Stimulated activated CD8-positive, alpha-beta memory T cell treated with anti-CD3 and anti-CD28 coated beads, Interleukin-7, amount 100 ng/mL, for 48 hours (primary cell): Measurements from ENCODE around the gene BTNL2.

Experiments
- DNase-seq, 2 donors: peaks; one replicate each; pipeline ENCODE4 v3.0.0-alpha.2; 2020; ENCODE audit warnings: low read depth in 1 of 2; ENCODE audit errors: extremely low read depth in 1 of 2

The BTNL2 gene

GRCh38 chr6:32416036-32416435, 9.1 kb upstream of the BTNL2 start:
- no peak for DNase-seq

DNA sequence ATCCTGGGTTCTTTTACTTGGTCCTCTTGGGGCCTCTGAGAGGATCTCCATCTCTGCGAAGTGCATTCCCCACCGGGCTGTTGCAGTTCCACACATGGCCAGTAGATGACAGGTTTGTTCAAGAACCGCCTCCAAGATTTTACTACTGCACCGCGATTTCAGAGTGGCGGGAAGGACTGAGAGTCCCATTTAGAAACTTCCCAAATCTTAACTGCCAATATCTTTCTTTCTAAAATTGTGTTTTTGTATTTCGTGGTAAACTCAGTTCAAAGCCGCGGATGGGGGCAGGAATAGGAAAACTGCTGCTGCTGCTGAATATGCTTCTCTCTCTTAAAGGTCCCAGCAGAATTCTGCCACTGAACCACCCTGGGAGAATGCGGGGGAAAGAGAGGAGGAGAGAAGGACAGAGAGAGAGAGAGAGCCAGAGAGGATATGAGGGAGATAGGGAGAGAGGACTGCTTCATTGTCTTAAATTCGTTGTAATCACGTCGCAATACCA, 8.6 kb upstream of the BTNL2 start:
- DNase-seq: peak; percentile 35 to 56

DNA sequence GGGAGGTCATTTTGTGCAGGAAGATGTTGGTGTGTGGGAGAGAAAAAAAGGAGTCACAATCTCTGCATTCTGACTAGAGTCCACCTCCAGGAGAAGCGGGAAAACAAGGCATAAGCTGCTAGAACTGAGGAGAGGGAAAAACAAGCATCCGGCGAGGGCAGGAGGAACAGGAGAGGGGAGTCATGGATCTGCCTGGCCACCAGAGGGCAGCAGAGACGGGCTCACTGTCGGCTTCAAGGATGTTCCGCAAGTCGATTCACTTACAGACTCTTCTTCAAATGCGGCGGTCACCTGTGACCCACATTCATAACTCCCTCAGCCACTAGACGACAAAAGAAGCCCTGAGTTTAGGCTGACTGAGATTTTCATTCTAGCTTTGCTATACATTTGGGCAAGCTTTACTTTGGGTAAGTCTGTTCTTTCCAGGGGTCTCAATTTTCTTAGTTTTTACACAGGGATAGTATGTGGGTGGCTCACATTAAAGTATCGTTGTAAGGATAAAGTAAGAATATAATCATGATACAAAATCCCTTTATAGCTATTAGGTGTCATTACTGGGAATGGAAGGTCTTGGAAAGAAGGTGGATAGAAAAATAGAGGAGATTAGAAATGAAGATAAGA, 6.6 kb upstream of the BTNL2 start:
- DNase-seq: peak; percentile 51 to 58

GRCh38 chr6:32411566-32412327, 4.8 kb upstream of the BTNL2 start:
- DNase-seq: no peak

DNA sequence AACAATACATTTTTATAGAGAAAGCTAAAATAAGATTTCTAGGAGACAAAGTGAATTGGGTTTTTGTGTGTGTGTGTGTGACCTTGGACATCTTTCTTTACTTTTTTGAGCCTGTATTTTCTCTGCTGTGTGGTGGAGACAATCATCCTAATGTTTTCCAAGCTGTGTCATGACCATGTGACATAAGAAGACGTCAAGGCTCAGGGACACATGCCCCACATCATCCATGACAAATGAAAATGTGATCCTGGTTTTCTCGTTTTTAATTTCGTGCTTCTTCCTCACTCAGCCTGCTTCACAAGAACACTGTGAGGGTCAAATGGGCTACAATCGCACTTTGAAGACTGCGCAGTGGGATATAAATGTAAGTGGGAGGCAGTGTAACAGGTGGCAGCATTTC, 3.9 kb upstream of the BTNL2 start:
- DNase-seq: no peak

DNA sequence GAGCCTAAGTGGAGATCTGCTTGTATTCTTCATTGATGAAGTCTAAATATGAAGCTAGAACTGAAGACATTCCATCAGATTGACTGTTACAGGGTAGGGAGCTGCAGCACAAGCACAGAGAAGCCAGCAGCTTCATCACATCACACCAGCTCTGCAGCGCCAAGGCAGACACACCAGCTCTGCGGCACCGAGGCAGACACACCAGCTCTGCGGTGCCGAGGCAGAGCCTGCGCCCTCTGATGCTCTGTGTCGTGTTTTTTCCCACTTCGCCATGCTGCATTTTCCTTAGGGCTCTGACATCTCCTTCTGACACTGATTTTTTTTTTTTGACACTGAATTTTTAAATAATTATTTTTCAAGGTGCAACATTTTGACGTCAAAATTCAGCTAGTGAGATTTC, 784 bp downstream of the BTNL2 start:
- DNase-seq: no peak

DNA sequence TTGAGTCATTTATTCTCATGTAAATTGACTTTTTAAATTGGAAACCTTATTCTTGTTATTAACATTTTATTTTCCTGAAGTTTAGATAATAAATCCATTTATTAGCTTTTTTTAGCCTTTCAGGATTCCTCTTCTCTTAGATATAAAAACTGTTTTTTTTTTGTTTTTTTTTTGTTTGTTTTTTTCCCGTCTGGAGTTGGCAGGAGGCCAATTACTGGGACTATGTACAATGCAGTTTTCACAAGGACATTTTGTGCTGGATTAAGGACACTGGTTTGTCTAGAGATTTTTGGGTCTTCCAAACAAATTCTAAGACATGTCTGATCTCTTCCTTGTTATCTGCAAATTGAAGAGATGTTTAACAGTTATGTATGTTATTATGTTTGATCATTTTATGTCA, 1.3 kb downstream of the BTNL2 start:
- DNase-seq: no peak

- DNase-seq: no peak
Measured at GRCh38 chr6:32402812-32403211, 4.2 kb downstream of the BTNL2 start.

DNA sequence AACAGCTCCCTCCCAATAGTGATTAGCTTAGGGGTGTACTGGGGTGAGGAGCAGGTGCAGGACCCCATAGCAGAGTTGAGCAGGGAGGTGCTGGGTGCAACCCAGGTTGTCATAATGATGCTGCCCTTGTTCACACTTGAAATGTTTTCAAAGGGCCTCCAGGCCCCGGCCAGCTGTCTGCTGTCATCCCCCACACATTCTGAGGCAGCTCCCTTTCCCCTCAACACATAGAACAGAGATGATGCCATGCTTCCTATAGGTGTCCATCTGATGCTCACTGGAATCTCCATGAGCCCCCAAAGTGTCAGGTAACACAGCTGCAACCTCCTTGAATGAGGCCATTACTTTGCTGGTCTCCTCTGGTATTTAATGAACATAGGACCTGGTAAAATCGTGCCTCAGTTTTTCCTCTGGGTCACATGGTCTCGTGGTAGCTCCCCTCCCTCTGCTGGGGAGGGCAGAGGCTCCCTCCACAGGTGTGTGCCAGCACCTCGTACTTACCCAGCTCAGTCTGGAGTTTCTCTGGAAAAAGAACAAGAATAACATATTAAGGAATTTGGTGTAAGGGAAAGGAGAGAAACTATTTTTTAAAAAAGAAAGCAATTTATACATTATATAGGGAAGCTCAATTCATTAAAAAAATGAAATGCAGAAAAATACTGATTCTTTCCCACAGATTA, 5.6 kb downstream of the BTNL2 start:
- DNase-seq: no peak

GRCh38 chr6:32397252-32397920, 9.6 kb downstream of the BTNL2 start:
- DNase-seq: no peak

DNA sequence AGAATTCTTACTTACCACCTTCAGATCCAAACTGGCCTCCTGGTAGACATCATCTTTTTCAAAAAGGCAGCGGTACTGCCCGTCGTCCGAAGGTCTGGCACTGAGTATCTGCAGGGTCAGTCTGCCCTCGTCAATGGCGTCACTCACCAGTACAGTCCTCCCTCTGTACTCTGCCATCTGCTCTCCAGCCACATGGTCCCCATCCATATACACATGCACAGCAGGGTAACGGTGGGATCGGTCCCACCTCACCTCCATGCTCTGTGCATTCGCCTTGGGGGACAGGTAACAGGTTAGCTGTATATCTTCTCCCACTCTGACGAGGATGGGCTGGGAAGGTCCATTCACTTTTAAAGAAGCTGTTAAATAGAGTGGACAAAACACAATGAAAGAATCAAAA, 11.0 kb downstream of the BTNL2 start:
- no peak for DNase-seq

GRCh38 chr6:32393665-32394420, 13.1 kb downstream of the BTNL2 start:
- DNase-seq: no peak

GRCh38 chr6:32391505-32391904, 15.5 kb downstream of the BTNL2 start:
- DNase-seq: no peak

DNA sequence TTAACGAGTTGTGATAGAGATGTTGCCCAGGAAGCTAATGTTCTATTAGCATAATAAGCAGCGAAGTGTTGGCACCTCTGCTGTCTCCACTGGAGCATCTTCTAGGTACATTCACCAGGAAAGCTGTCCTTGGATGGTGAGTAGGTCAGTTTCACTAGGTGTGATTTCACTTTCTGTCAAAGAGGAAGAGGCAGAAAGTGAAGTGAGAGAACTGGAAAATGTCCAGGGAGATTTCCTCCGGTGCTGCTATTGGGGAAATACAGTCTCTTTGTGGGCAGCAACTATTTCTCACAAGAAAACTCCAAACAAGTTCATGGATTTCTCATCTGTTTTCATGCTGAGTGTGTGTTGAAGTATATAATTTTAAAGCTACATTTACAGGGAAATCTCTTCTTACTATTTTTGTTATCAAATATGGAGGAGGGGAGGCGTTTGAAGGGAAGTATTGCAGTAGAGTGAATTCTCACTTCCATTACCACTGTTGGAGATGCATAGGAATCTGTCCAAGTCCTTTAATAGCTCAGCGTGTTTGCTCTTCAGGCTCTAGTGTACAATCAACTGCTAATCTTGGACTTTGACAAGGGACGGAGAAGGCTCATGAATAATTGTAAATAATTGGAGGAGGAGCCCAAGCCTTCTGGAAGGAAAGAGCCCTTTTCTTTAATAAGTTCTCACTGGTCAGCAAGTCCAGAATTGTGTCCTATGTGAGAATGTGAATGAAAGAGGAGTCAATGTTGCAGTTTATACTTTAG, 19.2 kb downstream of the BTNL2 start:
- DNase-seq: no peak

DNA sequence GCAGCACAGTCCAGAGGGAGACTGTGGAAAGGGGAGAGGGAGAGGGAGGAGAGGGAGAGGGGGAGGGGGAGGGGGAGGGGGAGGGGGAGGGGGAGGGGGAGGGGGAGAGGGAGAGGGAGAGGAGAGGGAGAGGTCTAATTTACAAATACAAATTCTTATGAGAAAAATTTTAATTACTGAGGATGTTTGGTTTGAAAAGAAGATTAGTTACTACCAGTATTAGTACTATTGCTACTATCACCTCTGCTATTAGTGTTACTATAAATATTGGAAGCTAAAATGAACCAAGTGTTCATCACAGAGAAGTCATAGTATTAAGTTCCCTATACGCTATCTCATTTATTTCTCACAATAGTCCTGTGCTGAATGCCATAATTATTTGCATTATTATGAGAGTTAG, 20.9 kb downstream of the BTNL2 start:
- no peak for DNase-seq

GRCh38 chr6:32382757-32383420, 24.1 kb downstream of the BTNL2 start:
- DNase-seq: no peak

DNA sequence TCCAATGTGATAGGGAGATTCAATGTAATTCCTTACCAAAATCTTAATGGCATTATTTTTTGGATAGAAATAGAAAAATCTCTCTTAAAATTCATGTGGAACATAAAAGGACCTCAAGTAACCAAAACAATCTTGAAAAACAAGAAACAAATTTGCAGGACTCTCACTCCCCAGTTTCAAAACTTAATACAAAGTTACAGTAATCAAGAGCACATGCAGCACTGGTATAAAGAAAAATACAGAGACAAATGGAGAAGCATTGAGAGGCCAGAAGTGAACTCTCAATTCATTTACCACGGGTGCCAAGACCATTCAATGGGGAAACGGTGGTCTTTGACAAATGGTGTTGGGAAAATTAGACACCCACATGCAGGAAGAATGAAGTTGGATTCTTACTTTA, 27.4 kb downstream of the BTNL2 start:
- DNase-seq: no peak

- DNase-seq: no peak
Measured at GRCh38 chr6:32375739-32376529, 31.0 kb downstream of the BTNL2 start.

DNA sequence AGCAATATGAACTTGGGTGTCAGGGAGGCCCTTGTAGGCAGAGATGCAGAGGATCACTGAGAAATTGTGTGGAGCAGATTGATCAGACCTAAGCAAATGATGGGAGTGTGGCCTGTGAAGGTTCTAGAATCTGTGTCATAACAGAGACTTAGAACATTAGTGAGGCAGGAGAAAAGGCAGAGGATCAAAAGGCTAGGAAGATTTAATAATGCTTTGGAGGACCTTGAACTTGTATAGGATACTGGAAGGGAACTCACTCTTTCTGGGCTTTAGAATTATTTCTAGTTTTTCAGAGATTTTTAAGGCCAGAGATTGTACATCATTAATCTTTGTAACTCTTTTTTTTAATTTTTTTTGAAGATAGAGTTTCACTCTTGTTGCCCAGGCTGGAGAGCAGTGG, 35.2 kb downstream of the BTNL2 start, which contains the start of gene TSBP1:
Gene TSBP1 (minus strand): TSS at position 101 of the 400 bp plus-strand sequence. CDS start 197 bp downstream, outside the sequence.
- DNase-seq: no peak
